NCI-H460 (cell line): ENCODE results near the gene TUBG2. TPM values are rescaled to one million over a fixed set of nuclear protein-coding genes. Genes with fewer than 3 reads are reported as not detected.
"Not testable (repeated sequence)": the region's sequence is repeated elsewhere in the genome, so short reads cannot be mapped to it uniquely, and the experiment has no call there.

Experiments used
- DNase-seq: peaks from one replicate; pipeline ENCODE4 v3.0.0-alpha.2; 2016; ENCODE audit warnings: low read depth; ENCODE audit errors: extremely low read depth
- total RNA-seq: library from RNA; depleted of rRNA; stranded (reverse); fragments of >200 nt; shearing (Covaris generic); gene quantifications from 2 replicates; pipeline ENCODE4 v1.2.3, GENCODE V29; 2014

The TUBG2 gene
- total RNA-seq, 1 experiment from 2014 or later = 10.2 TPM

DNA sequence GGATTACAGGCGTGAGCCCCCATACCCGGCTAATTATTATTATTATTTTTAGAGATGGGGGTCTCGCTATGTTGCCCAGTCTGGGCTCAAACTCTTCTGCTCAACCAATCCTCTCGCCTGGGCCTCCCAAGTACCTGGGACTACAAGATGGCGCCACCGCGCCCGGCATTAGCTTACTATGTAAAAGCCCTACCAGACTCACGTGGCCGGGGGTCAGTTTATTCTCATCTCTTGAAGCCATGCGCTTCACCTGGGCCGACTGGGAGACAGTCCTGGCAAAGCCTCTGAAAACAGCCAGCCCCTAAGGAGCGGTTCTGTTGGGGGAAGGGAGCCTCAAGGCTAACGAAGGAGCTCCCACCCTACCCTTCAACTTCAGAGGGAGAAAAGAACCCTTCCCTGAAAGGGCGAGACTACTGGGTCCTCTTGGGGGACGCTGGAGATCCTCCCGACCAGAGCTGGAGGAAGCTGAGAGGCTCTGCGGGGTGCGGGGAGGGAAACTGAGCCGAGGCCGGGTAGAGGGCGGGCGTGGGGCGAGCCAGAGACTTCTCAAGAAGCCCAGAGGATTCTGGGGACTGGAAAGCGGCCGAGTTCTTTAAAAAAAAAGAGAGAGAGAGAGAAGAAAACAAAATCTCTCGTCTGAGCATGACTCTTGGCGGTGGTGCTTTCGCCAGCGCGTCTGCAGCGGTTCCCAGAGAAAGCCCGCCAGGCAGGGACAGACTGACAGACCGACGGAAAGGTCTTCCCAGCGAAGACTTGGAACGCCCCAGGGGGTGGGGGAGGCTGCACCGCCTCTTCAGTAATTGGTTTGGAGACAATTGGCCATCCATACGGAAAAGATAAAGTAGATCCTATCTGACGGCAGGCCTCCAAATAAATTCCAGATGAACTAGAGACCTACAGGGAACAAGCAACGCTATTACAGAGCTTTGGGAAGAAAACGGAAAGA is 5.6 kb upstream of the TUBG2 start:
- no peak for DNase-seq

DNA sequence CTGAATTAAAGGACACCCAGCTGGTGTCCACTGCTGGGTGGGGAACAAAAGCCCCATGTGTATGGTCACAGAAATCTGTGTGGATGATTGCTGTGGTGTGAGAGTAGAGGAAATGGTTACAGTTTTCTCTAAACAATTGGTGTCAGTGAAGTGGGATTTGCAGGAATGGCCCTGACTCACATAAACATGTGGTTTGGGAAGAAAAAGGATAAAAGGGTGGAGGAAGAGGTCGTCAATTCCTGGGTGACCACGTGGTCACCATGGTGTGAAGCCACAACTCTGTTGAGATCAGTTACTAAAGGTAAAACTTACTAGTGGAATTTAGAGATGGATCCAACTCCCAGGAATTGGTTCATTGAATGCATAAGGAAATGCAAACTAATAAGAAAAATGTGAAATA is 3.6 kb upstream of the TUBG2 start:
- DNase-seq = no peak

DNA sequence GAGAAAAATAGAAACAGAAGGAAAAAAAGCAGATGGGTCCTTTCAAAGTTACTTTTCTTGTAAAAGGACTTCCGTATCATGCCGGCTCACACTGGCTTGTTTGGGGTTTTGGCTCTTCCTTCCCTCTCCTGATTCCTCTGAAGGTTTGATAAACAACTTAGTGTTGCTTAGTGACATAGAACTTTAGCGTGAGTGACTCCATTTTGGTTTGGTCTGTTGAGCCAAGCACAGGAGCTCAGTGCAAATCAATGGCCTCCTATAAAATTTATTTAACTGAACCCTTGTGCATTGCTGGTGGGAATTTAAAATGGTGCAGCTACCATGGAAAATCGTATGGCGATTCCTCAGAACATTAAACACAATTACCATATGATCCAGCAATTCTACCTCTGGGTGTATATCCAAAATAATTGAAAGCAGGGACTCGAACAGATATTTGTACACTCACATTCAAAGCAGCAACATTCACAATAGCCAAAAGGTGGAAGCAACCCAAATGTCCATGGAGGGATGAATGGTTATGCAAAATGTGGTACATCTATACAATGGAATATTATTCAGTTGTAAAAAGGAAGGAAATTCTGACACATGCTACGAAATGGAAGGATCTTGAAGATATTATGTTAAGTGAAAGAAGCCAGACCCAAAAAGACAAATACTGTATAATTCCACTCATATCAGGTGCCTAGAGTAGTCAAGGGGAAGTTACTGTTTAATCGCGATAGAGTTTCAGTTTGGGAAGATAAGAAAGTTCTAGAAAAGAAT is 1.1 kb upstream of the TUBG2 start:
- DNase-seq = no peak

DNA sequence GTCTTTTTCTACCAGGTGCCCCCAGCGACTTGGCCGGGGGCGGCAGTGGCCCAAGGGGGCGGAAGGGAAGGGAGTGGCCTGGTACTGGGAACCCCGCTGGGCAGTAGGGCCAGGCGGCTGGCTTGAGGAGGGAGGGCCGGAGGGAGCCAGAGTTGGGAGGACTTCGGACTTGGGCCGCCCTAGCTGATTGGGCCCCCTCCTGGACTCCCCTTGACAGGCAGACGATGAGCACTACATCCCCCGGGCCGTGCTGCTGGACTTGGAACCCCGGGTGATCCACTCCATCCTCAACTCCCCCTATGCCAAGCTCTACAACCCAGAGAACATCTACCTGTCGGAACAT is 819 bp downstream of the TUBG2 start:
- not testable (repeated sequence) for DNase-seq

DNA sequence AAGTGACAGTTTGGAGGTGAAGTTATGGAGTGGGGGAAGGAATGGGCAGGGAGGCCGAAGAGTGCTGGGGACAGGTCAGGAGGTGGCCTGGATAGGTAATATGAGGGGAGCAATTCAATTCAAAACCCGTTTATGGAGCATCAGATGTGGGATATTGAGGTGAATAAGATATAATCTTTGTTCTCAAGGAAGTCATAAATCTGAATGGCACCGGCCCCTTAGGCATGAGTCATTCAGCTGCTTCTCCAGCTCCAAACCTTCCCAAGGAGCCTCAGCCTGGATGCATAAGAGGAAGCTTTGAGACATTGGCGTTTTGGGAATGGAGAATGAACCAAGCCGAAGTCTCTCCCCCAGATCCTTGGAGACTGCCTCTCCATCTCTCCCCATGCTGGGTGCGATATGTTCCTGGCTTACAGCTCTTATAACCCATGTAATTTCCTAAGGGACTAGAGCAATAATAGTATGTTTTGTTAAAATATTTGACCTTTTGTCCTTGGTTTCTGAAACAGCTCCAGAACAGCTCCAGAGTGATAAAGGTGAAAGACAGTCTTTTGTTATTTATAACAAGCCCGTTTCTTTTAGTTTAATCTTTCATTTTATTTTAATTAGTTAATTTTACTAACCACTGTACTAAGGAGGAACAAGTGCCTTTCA is 1.7 kb downstream of the TUBG2 start:
- no peak for DNase-seq

DNA sequence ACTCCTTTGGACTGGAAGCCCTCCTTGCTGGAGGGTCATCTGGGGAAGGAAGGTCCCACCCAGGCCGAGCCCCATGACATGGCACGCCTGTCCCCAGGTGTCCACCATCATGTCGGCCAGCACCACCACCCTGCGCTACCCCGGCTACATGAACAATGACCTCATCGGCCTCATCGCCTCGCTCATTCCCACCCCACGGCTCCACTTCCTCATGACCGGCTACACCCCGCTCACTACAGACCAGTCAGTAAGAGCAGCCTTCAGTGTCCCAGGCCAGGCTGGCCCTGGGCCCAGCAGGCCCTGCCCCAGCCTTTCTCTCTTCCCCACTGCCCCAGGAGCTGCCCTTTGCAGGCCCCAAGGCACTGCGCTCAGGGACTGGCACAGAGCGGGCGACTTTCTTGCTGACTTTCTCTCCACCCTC is 6.5 kb downstream of the TUBG2 start:
- no peak for DNase-seq

DNA sequence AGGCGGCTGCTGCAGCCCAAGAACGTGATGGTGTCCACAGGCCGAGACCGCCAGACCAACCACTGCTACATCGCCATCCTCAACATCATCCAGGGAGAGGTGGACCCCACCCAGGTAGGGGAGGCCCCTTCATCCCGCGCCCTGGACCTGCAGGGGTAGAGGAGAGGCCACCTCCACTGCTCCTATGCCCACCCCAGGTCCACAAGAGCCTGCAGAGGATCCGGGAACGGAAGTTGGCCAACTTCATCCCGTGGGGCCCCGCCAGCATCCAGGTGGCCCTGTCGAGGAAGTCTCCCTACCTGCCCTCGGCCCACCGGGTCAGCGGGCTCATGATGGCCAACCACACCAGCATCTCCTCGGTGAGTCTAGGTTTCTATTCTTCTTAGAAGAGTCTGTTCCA is 7.0 kb downstream of the TUBG2 start:
- DNase-seq = not testable (repeated sequence)

DNA sequence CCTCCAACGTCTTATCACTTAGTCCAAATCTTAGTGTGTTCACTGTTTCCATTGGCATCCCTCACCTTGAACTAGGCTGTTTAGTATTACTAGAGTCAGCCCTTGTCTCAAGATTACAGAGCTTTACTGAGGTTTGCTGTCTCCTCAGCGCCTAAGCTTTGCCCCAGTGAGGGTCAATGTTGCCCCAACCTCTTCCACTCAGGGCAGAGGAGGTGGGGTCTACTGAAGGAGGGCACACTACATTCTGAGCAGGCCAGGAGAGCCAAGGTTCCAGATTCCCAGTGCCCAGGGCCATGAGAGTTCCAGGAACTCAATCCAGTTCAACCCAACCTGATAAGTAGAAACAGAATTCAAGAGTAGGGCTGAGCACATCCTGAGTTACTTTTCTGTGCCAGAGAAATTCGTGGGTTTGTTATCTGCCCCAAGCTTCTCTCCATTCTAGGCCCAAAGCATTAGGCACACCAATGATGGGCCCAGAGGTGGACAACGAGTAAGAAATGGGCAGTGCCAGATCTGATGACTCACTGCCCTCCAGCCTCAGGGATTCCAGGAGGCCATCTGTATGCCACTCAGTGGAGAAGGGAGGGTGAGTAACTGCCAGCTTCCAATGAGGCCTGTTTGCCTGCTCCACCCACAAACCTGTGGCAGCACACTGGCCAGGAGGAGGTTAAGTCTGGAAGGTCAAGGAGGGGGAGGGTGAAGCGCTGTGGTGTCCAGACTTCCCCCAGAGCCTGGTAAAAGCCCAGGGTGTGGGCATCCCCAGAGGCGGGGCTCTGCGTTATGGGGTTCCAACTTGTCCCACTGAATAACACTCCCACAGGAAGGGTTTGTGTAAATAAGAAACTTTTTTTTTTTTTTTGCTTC is 8.2 kb downstream of the TUBG2 start:
- DNase-seq = peak; percentile 84

DNA sequence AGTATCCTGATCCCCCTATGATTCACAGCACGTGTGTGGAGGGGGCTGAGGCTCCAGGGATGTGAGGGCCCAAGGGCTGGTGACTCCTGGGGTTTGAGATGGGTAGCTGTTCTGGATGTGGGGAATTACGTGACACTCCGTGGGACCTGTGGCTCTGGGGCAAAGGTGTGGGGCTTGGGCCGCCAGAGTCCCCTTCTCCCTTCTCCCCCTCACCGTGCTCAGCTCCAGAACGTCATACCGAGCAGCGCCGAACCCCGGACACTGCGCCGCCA is 10.6 kb downstream of the TUBG2 start:
- no peak for DNase-seq

DNA sequence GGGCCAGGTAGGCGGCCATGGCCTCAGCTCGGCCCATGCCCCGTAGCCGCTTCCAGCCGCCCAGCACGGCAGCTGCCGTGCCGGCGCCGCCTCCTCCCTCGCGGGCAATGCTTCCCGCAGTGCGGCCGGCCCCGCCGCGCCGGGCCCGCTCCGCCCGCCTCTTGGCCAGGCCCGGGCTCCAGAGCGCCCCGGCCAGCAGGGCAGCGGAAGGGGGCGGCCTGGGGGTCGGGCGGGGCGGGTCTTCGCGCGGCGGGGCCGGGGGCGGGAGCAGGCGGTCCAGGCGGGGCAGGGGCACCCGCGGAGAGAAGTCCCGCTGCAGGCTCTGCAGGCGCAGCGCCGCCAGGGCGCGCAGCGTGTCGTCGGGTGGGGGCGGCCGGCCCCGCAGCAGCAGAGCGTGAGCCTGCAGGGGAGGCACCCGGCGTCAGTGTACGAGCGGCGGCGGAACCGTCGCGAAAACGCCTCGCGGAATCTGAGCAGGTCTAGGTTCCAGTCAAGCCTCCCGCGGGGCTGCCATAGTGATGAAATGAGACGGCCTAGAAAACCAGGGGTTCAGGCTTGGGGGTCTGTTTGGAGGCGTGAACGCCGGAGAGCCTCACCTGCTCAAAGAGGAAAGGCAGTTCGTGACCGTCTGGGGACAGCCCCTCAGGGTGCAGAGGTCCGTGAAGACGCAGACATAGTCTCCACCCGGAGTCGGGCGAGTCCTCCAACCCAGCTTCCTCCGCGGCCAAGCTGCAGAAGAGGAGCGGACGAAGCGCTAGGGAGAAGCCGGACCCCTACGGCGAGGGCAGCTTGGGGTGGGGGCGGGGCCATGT is 11.1 kb downstream of the TUBG2 start:
- DNase-seq = no peak

DNA sequence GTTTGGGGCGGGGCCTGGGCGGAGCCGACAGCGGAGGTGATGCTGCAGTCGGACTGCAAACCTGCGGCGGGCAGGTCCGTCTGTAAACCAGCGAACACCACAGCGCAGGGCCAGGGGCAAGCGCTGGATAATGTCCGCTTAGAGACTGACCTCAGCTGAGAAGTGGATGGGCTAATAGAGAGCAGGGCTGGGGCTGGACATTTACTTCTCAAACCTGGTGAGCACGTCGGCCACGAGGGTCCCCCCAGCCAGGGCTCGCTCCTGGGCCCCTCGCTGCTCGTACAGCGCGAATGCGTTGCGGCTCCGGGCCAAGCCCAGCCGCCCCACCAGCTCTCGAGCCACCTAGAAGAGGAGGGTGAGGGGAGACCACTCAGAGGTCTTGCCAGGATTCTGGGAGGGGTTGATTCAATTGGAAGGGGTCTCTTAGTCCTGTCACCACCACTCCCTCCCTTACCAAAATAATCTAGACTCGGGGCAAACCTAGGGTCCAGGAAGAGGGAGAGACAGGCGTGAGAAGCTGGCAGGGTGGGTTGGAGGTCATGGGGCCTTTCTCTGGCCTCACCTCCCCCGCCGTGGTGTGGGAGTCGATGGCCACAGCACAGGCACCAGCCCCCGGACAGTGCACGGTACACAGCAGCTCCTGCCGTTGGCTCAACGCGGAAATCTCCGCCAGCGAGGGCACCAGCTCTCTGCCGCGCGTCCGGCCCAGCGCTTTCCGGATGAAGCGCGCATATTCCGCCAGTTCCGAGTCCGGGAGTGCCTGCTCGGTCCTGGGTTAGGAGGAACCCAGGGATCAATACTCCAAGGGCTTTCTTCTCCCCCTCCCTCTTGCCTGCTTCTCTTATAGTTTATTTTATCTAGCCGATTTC is 11.9 kb downstream of the TUBG2 start:
- DNase-seq = no peak

DNA sequence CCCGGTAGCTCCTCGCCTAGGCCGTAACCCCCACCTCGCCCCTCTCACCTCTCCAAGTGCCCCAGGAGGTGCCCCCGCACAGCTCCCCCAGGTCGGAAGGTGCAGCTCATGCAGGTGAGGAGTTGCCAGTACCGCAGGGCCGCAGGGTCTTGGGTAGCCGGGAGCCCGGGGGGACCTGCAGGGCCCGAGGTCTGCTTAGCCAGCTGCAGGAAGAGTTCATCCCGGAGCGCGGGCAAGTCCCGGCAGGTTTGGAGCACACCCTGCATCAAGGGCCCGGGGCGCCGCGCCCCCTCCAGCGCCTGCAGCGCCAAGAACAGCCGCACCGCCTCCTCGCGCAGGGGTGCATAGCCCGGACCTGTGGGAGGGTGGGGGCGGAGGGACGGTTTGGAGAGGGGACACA is 13.0 kb downstream of the TUBG2 start:
- DNase-seq = no peak

DNA sequence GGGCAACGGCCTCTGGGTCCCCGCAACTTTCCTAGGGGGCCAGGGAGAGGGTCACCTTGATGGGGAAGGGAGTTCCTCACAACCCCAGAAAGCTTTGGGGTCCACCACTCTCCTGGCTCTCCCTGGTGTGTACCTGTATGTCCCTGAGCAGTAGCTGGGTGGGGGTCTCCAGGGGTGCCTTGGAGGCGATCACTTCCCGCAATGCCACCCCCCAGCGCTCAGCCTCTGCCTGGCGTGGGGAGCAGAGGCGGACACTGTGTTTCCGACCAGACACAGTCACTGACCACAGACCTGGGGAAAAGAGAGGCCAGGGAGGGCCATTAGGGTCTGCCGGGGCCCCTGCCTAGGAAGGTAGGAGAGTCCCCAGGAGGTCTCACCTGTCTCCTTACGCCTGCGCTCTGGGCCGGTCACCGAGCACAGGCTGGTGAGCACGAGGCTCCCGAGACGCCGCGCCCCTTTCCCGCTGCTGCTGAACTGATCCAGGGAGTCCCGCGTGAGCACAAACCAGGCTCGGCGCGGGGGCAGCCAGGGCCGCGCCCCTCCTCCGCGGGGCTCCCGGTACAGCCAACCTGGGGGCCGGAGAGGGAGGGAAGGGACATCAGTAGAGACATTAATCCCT is 14.3 kb downstream of the TUBG2 start:
- no peak for DNase-seq

DNA sequence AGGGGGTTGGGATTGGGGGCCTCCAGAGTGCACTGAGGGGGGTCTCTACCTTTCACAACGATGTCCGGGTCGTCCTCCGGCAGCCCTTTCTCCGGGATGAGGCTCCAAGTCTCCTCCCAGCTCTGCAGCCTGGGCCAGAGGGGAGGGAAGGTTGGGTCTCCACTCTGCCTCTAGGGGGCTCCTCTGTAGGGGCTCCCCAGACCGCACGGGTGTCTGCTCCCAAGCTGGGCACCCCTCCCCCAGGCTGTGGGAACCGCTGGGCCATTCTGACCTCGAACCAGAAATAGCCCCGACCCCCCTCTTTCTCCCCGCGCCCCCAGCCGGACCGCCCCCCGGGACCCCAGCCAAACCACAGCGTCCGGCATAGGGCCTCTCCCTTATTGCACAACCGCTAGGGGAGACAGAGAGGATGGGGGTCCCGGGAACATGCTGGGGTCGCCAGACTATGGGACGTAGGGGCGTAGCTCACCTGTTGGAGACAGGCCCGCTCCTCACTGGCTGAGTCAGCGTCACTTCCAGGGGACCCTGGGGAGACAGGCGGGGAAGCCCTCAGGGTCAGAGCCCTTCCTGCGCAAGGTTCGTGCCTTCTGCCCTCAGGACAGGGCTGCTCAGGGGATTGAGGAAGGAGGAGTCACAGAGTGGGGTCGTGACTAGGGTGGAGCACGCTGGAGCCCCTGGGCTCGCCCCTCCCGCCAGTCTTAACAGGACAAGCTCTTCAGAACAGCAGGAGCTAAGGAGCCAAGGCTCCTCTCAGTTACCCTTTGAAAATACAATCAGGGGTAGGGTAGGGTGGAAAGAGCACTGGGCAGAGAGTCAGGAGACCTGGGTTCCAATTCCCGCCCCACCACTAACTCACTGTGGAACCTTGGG is 15.0 kb downstream of the TUBG2 start:
- peak; percentile 38 for DNase-seq

DNA sequence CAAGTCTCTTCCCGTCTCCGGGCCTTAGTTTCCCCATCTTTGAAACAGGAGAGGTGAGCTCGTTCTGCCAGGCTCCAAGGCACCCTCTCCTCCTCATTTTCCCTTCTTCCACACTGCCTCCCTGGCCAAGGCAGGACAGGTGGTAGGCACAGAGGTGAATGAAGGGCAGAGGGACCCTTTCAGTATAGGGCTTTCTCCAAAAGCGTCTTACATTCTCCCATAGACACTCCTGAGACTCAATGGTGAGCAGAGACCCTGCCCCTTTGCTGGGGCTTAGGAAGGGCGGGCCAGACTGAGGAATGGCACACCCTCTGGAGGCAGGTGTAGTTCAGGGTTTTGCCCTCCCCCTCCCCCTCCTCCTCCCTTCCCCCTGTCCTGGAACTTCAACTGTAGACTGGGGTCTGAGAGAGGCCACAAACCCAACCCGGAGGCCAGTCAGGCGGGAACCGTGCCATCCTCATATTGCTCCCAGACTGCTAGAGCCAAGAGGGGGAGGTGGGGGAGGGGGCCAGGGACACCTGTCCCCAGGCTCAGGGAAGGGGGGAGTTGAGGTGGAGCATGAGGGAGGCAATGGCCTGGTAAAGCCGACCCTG is 15.8 kb downstream of the TUBG2 start:
- DNase-seq = no peak

DNA sequence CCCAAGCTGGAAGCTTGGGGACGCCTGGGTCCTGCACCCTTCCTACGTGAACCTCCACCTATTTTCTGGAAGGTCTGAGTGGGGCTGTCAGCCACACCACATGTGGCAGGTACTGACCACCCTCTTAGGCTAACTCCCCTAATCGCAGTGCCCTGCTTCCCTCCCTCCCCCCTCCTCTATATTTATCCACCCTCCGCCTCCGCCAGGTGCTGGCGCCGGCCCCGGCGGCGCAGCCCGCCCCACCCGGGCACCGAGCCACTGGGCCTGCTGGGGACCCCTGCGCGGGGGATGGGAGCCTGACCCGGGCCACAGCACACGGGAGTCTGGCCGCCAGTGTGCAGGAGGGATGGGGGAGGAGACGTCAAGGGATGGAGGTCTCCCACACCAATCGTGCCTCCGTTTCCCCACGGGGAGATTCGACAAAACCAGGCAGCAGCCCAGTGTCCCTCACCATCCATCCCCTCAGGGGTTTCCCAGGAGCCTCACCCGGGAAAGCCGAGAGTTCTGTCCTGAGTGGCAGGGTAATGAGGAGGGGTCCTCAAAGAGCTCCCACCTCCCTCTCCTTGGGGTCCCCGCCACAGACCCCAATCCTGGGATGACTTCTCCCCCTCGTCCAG is 16.4 kb downstream of the TUBG2 start:
- DNase-seq = no peak

DNA sequence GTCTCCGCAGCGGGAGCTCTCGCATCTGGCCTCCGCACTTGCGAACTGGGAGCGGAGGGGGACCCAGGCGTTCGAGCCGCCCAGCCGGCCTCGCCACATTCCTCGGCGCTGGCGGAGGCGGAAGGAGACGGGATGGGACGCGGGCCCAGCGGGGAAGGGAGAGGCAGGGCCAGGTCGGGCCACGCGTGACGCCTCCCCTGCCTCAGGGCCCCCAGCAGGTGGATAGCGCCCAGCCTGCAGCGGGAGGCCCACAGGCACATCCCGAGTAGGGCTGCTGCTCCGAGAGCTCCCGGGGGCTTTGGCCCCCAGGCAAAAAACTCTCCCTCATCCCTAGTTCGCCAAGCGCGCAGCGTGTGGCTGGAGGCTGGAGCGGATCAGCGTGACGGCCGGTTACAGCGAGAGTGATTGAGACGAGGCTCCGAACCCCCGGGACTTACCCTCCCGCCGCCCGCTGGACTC is 16.9 kb downstream of the TUBG2 start:
- DNase-seq = no peak
